Neuron (in vitro differentiated cells): ENCODE measurements around the gene WNT5B.

Experiments used
- H2AFZ ChIP-seq: one replicate; pipeline ENCODE4 v1.6.1; 2013; ENCODE audit warnings: low read depth, mild to moderate bottlenecking, inconsistent platforms, low read length, moderate library complexity
- H3K27me3 ChIP-seq: one replicate; pipeline ENCODE4 v1.6.1; 2013; ENCODE audit warnings: low read length; ENCODE audit not compliant: insufficient read depth
- H3K36me3 ChIP-seq: one replicate; pipeline ENCODE4 v1.6.1; 2013; ENCODE audit warnings: low read length; ENCODE audit not compliant: insufficient read depth
- H3K4me1 ChIP-seq: one replicate; pipeline ENCODE4 v1.6.1; 2013; ENCODE audit warnings: low read length; ENCODE audit not compliant: insufficient read depth
- H3K4me3 ChIP-seq: 2 replicates; pipeline ENCODE4 v1.5.1; 2013; ENCODE audit warnings: mild to moderate bottlenecking, low read length, moderate library complexity
- H3K9me3 ChIP-seq: one replicate; pipeline ENCODE4 v1.6.1; 2013; ENCODE audit warnings: low read length

Gene WNT5B

GRCh38 chr12:1656902-1657301 is 27.9 kb downstream of the WNT5B start:
- Histone ChIP-seq H3K4me1 (no peaks in the 10 kb centered on the region), H3K36me3 (no peaks in the 10 kb centered on the region), H3K4me3 (no peak overlapping the region), H3K9me3 (no peaks in the 10 kb centered on the region), H3K27me3 (peaks cover 9% of the 10 kb centered on the region), H2AFZ (no peak overlapping the region)

DNA sequence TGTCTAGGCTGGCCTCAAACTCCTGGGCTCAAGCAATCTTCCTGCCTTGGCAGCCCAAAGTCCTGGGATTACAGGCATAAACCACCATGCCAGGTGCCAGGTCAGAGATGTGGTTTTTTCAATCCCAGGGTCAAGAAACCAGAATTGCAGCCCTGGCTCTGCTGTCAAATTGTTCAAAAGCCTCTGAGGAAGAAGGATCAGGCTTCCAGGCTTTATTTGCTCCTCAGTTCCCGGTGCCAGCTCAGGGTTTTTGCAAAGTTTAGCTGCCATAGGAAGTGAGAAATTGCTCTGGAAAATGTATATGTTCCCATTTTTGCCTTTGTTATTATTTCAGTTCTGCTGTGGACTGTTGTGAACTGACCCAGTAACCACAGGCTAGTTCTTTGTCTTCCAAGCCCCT is 28.7 kb downstream of the WNT5B start:
- no peaks in the 10 kb centered on the region for H3K4me1 ChIP-seq
- no peaks in the 10 kb centered on the region for H3K36me3 ChIP-seq
- H3K27me3 ChIP-seq = peaks cover 9% of the 10 kb centered on the region
- no peak overlapping the region for H2AFZ ChIP-seq
- peaks cover under 1% of the 10 kb centered on the region for H3K9me3 ChIP-seq
- no peak overlapping the region for H3K4me3 ChIP-seq

GRCh38 chr12:1660304-1661187 is 31.5 kb downstream of the WNT5B start:
- peaks cover 29% of the 10 kb centered on the region for H3K27me3 ChIP-seq
- peaks cover 4% of the 10 kb centered on the region for H3K9me3 ChIP-seq
- H2AFZ ChIP-seq = no peak overlapping the region
- H3K36me3 ChIP-seq = no peaks in the 10 kb centered on the region
- no peak overlapping the region for H3K4me3 ChIP-seq
- no peaks in the 10 kb centered on the region for H3K4me1 ChIP-seq

DNA sequence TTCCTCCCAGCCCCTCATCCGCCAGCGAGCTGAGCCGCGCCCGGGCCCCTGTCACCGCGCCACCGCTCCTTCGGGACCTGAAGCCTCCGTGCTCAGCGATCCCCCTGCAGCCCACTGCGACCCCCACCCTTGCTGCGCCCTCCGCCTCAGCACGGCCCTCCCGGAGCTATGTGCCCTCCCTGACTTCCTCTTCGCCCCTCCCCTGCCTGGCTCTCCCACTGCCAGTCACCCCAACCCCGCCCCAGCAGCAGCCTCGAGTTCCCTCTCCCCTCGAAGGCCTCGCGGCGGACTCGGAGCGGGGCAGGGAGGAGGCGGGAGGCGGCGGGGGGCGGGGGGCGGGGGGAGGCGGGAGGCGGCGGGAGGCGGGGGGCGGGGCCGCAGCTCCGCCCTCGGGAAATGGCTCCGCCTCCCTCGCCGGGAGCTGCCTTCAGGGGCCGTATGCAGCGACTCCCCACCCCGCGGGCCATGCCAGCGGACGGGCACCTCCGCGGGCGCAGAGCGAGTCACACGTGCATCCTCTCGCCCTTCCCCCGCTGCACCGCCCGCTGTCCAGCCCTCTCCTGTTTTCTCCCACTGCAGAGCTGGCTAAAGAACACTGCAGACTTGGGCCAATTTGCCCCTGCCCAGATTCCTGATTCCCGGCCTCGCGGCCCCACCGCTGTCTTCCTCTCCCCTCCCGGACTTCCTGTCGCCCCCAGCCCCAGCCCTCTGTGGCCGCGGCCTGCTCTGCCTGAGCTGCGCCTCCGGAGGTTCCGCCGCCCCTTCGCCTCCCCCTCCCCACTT is 32.7 kb downstream of the WNT5B start:
- Histone ChIP-seq H3K9me3 (peaks cover 4% of the 10 kb centered on the region), H3K27me3 (peaks cover 29% of the 10 kb centered on the region), H3K4me3 (peak overlapping the region; percentile 86), H3K36me3 (no peaks in the 10 kb centered on the region), H2AFZ (peak overlapping the region; percentile 83), H3K4me1 (no peaks in the 10 kb centered on the region)

- Histone ChIP-seq H3K27me3 (peaks cover 37% of the 10 kb centered on the region), H3K36me3 (no peaks in the 10 kb centered on the region), H3K4me1 (no peaks in the 10 kb centered on the region), H3K4me3 (no peak overlapping the region), H3K9me3 (peaks cover 4% of the 10 kb centered on the region), H2AFZ (no peak overlapping the region)
Observed at GRCh38 chr12:1662761-1663439, 33.9 kb downstream of the WNT5B start.

DNA sequence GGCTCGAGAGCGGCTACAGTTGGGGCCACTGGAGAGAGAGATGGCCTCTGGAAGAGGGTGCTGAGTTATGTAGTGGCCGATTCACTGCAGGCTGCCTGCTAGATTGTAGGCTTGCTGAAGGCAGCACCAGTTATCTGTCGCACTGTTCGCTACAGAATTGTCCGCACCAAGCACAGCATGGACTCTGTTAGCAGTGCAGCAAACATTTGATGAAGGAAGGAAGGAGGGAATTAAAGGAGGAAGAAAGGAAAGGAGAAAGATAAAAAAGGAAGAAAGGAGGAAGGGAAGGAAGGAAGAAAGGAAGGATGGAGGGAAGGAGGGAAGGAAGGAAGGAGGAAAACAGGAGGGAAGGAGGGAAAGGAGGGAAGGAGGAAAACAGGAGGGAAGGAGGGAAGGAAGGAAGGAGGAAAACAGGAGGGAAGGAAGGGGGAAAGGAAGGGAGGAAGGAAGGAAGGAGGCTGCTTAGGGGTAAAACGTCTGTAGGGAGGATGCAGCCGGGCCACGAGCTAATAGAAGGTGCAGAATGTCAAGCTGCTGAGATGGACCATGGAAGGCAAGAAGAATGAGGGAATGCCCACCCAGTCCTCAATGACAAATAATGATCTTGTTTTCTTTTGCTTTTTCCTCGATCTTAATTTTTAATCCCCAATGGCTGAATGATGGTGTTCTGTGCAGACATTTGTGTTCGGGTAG is 34.6 kb downstream of the WNT5B start:
- no peaks in the 10 kb centered on the region for H3K36me3 ChIP-seq
- H3K4me3 ChIP-seq = no peak overlapping the region
- no peaks in the 10 kb centered on the region for H3K4me1 ChIP-seq
- no peak overlapping the region for H2AFZ ChIP-seq
- H3K9me3 ChIP-seq = peaks cover 4% of the 10 kb centered on the region
- peaks cover 38% of the 10 kb centered on the region for H3K27me3 ChIP-seq

GRCh38 chr12:1665366-1665765 is 36.3 kb downstream of the WNT5B start:
- no peak overlapping the region for H2AFZ ChIP-seq
- no peak overlapping the region for H3K4me3 ChIP-seq
- H3K4me1 ChIP-seq = no peaks in the 10 kb centered on the region
- peaks cover 43% of the 10 kb centered on the region for H3K27me3 ChIP-seq
- H3K9me3 ChIP-seq = peaks cover 4% of the 10 kb centered on the region
- H3K36me3 ChIP-seq = no peaks in the 10 kb centered on the region

GRCh38 chr12:1666215-1666614 is 37.2 kb downstream of the WNT5B start:
- no peak overlapping the region for H2AFZ ChIP-seq
- no peak overlapping the region for H3K4me3 ChIP-seq
- peaks cover 44% of the 10 kb centered on the region for H3K27me3 ChIP-seq
- H3K36me3 ChIP-seq = no peaks in the 10 kb centered on the region
- no peaks in the 10 kb centered on the region for H3K4me1 ChIP-seq
- peaks cover 4% of the 10 kb centered on the region for H3K9me3 ChIP-seq

DNA sequence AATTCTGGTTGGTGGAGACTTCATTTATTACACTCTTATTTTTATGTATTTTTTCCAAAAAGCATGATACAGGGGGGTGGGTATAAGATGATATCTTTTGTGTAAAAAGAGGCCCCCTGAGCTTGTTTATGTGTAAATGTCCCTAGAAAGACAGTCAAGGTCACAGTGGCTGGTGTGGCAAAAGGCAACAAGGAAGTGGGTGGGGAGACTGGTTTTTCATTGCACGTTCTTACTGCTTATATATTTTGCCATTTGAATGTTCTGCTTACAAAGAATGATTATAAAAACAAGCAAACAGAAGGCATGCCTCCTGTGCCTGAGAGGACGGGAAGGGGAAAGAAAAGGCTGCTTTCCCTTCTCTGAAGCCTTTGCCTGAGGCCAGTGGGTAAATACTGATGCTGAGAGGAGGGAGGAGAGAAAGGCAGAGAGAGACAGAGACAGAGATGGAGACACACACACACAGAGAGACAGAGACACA is 37.7 kb downstream of the WNT5B start:
- no peaks in the 10 kb centered on the region for H3K36me3 ChIP-seq
- H3K27me3 ChIP-seq = peaks cover 45% of the 10 kb centered on the region
- no peaks in the 10 kb centered on the region for H3K4me1 ChIP-seq
- peaks cover 4% of the 10 kb centered on the region for H3K9me3 ChIP-seq
- no peak overlapping the region for H3K4me3 ChIP-seq
- H2AFZ ChIP-seq = no peak overlapping the region

GRCh38 chr12:1668833-1669543 is 40.0 kb downstream of the WNT5B start:
- Histone ChIP-seq H2AFZ (no peak overlapping the region), H3K4me3 (no peak overlapping the region), H3K36me3 (no peaks in the 10 kb centered on the region), H3K9me3 (no peaks in the 10 kb centered on the region), H3K4me1 (no peaks in the 10 kb centered on the region), H3K27me3 (peaks cover 32% of the 10 kb centered on the region)

DNA sequence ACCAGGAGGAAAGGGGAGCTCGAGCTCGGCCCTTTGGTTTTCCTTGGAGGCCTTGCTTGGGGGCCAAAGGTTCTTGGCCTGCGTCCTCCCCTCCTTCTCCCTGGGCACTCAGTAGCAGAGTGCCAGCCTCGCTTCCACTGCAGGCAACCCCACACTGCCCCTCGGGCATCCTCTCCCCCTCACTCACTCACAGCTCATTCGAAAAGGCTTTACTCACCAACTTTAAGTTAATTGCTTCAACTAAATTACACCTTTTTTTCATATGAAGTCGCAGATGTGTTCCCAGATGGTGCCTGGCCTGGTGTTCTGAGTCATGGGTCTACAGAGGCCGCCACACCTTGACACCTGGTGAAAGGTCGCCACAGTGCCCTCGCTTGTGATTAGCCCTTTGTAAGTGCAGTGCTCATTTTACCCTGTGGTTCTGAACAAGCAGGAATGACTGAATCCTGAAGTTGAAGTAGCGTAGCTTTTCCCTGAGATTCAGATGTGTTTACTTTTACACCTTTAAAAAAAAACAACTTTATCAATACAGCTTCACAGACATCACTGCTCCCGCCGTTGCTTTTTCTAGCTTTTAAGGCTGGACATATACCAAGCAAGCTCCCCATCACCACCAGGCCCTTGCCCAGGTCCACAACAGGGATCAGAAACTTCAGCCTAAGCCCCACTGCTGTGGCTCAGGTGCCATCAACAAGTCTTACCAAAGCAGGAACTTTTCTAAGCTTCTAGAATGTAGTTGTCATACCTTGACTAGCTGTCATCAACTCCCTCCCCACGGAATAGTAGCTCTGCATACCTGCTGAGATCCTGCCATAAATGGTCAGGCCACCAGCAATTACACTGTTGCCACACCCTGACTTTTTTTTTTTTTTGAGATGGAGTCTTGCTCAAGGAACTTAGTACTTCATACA is 41.6 kb downstream of the WNT5B start:
- Histone ChIP-seq H3K36me3 (no peaks in the 10 kb centered on the region), H3K4me1 (no peaks in the 10 kb centered on the region), H2AFZ (no peak overlapping the region), H3K27me3 (peaks cover 25% of the 10 kb centered on the region), H3K9me3 (no peaks in the 10 kb centered on the region), H3K4me3 (no peak overlapping the region)
